Endothelial cell of coronary artery (primary cell): ENCODE measurements around the gene SCIN. TPM values are rescaled to one million over a fixed set of nuclear protein-coding genes. Genes with fewer than 3 reads are reported as not detected.

ENCODE experiments used
- total RNA-seq: library from RNA; depleted of rRNA; stranded (reverse); fragments of >200 nt; gene quantifications from 2 replicates; pipeline ENCODE4 v1.2.3, GENCODE V29; 2014

Gene SCIN
- total RNA-seq = 0.09 TPM in 1 of 2 replicates, not detected in the other

DNA sequence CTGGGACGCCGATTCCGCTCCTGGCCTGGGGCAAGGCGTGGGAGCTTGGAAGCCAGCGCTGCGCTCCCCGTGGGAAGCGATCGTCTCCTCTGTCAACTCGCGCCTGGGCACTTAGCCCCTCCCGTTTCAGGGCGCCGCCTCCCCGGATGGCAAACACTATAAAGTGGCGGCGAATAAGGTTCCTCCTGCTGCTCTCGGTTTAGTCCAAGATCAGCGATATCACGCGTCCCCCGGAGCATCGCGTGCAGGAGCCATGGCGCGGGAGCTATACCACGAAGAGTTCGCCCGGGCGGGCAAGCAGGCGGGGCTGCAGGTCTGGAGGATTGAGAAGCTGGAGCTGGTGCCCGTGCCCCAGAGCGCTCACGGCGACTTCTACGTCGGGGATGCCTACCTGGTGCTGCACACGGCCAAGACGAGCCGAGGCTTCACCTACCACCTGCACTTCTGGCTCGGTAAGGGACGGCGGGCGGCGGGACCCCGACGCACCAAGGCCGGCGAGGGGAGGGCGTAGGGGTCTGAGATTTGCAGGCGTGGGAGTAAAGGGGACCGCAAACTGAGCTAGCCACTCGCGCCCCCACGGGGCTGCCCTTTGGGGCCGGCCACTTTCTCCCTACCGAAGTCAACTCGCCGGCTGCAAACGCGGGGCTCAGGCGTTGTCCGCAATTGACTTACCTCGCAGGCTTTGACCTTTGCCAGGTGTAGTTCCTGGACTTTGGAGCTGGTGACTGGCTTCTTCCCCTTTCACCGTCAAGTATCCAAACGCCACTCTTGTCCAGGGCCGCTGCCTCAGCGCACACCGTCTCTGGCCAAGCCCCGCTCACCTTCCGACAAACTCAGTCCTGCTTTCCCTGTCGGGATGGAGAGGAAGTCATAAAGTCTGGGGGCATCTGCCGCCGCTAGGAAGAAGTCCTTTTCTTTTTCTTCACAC is at the start of gene SCIN:
Gene SCIN (plus strand): TSS at position 187 of the 928 bp plus-strand sequence. CDS start 67 bp downstream, at position 254.

DNA sequence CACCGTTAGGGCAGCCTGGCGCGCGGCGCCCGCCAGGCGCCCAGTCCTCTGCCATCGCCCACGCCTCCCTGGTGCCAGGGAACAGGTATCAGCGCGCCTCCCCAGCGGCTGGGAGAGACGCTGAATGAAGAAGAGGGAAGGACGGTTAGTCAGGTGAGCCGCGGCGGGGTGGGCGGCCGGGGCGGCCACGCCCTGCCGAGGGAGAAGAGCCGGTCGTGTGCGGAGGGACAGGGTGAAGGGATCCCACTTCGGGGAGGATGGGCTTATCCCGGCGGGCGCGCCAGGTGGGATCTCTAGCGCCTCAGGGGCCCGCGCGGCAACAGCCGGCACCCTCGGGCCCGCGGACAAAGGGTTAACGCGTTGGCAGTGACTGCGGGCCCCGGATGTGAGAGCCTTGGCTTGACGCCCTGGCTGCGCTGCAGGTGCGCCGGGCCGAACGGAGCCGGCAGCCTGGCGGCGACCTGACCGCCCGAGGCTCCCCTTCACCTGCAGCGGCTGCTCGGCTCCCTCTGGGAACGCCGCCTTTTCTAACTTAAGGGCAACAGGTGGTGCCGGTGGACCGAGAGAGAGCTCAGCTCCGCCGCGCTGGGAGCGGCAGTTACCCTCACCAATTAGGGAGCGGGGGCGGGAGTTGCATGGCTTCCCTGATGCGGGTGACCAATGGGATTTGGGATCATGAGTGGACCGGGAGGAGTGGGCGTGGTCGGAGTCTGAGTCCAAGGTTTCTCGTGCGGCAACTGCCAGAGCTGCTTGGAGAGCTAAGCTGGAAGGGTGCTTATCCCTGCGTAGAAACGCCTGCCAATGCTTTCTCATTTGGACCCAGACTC is 116.6 kb downstream of the SCIN start, which contains the start of gene ARL4A:
Gene ARL4A (plus strand): TSS at position 743 of the 827 bp plus-strand sequence. CDS start 622 bp downstream, outside the sequence.

Other genes starting within 250 kb of the SCIN start
- 0.19 and 0.63 TPM in 2 replicates for gene VWDE, start 166.9 kb upstream of the SCIN start, total RNA-seq
- 26.3 and 30.0 TPM in 2 replicates for gene ARL4A, start 116.9 kb downstream of the SCIN start, total RNA-seq